Suprapubic skin (tissue), 4 donors: Measurements from ENCODE around the gene CDK5. TPM values are rescaled to one million over a fixed set of nuclear protein-coding genes. Genes with fewer than 3 reads are reported as not detected.

Source experiments
- DNase-seq, 2 donors: peaks; one replicate each; pipeline ENCODE4 v3.0.0-alpha.2; 2019; ENCODE audit warnings: low spot score in 2 of 2
- H3K27ac ChIP-seq: fragments of 200-600 bp; sonication (generic); one replicate; pipeline ENCODE4 v1.5.1; 2019
- H3K27me3 ChIP-seq: fragments of 200-600 bp; sonication (generic); one replicate; pipeline ENCODE4 v1.5.1; 2019
- H3K36me3 ChIP-seq: fragments of 200-600 bp; sonication (generic); one replicate; pipeline ENCODE4 v1.5.1; 2019
- H3K4me1 ChIP-seq: fragments of 200-600 bp; sonication (generic); one replicate; pipeline ENCODE4 v1.5.1; 2019
- H3K4me3 ChIP-seq: fragments of 200-600 bp; sonication (generic); one replicate; pipeline ENCODE4 v1.5.1; 2019; ENCODE audit warnings: mild to moderate bottlenecking
- H3K9me3 ChIP-seq: fragments of 200-600 bp; sonication (generic); one replicate; pipeline ENCODE4 v1.5.1; 2019
- EP300 ChIP-seq: sonication (generic); formaldehyde crosslinking; IDR thresholded peaks from one replicate; pipeline ENCODE4 v1.6.1; 2017; ENCODE audit warnings: antibody characterized with exemption
- POLR2A ChIP-seq, 2 donors: fragments of 450-650 bp; IDR thresholded peaks; one replicate each; pipeline ENCODE4 v1.6.1; 2017; ENCODE audit warnings: antibody characterized with exemption in 2 of 2, mild to moderate bottlenecking in 2 of 2, moderate library complexity in 2 of 2
- POLR2AphosphoS5 ChIP-seq, 3 donors: sonication (generic); formaldehyde crosslinking; IDR thresholded peaks; one replicate each; pipeline ENCODE4 v1.6.1; 2017; ENCODE audit warnings: antibody characterized with exemption in 3 of 3
- WGBS: methylation state at CpG from one replicate; pipeline ENCODE4 v1.1.5; 2018; 5-methylcytosine and 5-hydroxymethylcytosine counted together
- total RNA-seq, 4 donors: library from RNA; depleted of rRNA; stranded (reverse); fragments of >200 nt; gene quantifications; one replicate each; pipeline ENCODE4 v1.1.0, GENCODE V29; 2016
- TF ChIP-seq, protein P1 (sequence below), 2 donors: fragments of 200-600 bp in 1 of 2; fragments of 450-650 bp in 1 of 2; sonication (generic) in 1 of 2; IDR thresholded peaks; one replicate each; pipeline ENCODE4 v1.5.1; 2016 to 2019; ENCODE audit warnings: antibody characterized with exemption in 2 of 2, mild to moderate bottlenecking in 1 of 2, moderate library complexity in 1 of 2

The CDK5 gene
- total RNA-seq, 4 donors from 2014 or later = 7.7 to 14.7 (median 13.4) TPM

DNA sequence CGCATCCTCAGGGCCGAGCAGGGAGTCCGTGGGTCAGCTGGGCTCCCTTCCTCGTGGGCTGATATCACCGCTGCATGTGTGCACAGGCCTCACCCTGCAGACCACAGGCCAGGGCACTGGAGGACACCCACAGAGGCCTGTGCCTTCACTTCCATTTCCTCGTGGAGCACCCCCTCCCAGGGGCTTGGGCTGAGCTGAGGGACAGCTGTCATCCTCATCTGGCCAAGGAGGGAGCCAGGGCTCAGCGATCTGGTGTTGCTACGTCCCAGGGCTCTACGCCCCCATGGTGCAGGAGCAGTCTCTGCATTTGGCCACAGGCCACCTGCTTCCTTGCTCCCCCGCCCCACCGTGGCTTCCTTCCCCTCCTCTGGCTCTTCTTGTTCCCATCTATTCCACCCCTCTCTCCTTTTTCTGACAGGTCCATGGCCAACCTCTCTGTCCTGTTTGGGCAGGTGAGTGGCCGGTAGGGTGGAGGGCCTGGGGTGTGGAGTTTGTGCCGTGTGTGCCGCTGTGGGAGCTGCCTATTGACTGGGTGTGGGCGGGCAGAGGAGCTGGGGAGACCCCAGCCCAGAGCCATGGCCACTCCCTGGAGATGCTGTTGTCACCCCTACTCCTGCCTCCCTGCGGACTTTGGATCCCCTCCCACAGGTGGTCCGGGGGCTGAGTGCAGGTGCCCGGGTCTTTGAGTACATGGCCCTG lies 17.7 kb downstream of the CDK5 start:
- peaks cover 64% of the 10 kb centered on the region for H3K36me3 ChIP-seq

DNA sequence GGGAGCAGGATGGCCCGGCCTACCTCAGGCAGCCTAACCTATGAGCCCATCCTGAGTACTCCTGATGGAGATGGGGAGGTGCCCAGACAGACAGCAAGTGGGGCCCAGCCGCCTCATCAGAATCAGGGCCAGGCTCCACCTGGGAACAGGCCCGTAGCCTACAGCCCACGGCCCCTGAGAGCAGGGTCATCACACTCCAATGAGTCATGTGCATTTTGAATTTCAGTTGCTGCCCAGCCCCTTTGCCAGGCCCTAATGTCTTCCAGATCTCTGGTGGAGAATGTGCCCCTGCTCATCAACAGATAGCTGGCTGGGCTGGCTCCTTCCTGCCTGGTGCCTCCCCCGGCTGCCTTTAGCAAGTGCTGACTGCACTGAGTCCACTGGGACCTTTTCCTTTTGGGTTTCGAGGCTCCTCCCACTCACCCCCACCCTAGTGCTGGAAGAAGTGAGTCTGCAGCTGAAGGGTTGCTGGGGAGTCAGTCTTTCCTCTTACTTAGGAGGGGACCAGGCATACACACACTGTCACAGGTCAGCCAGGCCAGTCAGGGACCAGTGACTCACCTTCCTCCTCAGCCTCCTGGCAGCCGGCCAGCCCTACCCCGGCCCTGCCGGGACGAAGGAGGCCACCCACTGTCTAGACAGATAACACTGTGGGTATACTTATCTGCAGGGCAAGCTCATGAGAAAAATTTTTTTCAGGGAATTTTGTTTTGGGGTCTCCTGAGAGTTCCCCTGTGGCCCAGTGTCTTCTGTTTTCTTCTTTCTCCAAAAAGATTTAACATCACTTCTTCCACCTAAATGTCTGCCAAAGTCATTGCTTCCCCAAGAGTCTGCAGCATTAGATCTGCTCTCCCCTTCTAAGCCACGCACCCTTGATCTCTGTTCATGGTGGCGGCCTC lies 18.5 kb downstream of the CDK5 start:
- 31% methylated on average over 6 of the region's 12 CpGs for WGBS
- peak overlapping the region; percentile 41 for H3K27ac ChIP-seq
- DNase-seq = no peak

More for the DNA sequence above, 17.7 kb downstream of the CDK5 start:
- 76% methylated on average over 15 of the region's 18 CpGs for WGBS
- Histone ChIP-seq H3K4me3 (no peak overlapping the region), H3K27me3 (no peaks in the 10 kb centered on the region), H3K4me1 (peaks cover 18% of the 10 kb centered on the region), H3K9me3 (no peaks in the 10 kb centered on the region), H3K27ac (no peak overlapping the region)
- no peak for TF ChIP-seq POLR2AphosphoS5 (IDR thresholded peaks at IDR 0.05)
- TF ChIP-seq POLR2A (IDR thresholded peaks at IDR 0.05) = no peak
- TF ChIP-seq, protein P1, sequence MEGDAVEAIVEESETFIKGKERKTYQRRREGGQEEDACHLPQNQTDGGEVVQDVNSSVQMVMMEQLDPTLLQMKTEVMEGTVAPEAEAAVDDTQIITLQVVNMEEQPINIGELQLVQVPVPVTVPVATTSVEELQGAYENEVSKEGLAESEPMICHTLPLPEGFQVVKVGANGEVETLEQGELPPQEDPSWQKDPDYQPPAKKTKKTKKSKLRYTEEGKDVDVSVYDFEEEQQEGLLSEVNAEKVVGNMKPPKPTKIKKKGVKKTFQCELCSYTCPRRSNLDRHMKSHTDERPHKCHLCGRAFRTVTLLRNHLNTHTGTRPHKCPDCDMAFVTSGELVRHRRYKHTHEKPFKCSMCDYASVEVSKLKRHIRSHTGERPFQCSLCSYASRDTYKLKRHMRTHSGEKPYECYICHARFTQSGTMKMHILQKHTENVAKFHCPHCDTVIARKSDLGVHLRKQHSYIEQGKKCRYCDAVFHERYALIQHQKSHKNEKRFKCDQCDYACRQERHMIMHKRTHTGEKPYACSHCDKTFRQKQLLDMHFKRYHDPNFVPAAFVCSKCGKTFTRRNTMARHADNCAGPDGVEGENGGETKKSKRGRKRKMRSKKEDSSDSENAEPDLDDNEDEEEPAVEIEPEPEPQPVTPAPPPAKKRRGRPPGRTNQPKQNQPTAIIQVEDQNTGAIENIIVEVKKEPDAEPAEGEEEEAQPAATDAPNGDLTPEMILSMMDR (IDR thresholded peaks at IDR 0.05) = no peak
- TF ChIP-seq EP300 = no peak
- DNase-seq = no peak

DNA sequence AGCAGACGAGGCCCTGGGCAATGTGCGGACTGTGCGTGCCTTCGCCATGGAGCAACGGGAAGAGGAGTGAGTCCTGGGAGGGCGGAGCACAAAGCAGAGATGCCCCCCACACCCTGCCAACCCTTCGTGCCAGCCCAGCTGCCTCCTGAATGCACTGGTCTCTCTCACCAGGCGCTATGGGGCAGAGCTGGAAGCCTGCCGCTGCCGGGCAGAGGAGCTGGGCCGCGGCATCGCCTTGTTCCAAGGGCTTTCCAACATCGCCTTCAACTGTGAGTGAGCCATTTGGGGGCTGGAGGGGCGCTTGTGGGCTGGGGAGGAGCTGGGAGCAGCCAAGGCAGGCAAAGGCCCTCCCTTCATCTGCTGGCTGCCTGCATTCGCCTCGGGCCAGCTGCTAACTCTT lies 21.8 kb downstream of the CDK5 start:
- TF ChIP-seq POLR2A (IDR thresholded peaks at IDR 0.05) (no peak), POLR2AphosphoS5 (IDR thresholded peaks at IDR 0.05) (no peak), EP300 (no peak)
- TF ChIP-seq, protein P1 (IDR thresholded peaks at IDR 0.05) = no peak
- Histone ChIP-seq H3K9me3 (no peaks in the 10 kb centered on the region), H3K27me3 (no peaks in the 10 kb centered on the region), H3K36me3 (peaks cover 57% of the 10 kb centered on the region), H3K27ac (no peak overlapping the region), H3K4me1 (peaks cover 20% of the 10 kb centered on the region), H3K4me3 (no peak overlapping the region)
- DNase-seq = no peak
- 95% methylated on average over 17 of the region's 17 CpGs for WGBS

More for the DNA sequence above, 18.5 kb downstream of the CDK5 start:
- H3K36me3 ChIP-seq = peaks cover 64% of the 10 kb centered on the region
- no peaks in the 10 kb centered on the region for H3K9me3 ChIP-seq
- H3K4me1 ChIP-seq = peaks cover 18% of the 10 kb centered on the region
- H3K4me3 ChIP-seq = no peak overlapping the region
- TF ChIP-seq POLR2AphosphoS5 (IDR thresholded peaks at IDR 0.05) (no peak), POLR2A (IDR thresholded peaks at IDR 0.05) (no peak), EP300 (no peak)
- TF ChIP-seq, protein P1 (IDR thresholded peaks at IDR 0.05) = no peak
- no peaks in the 10 kb centered on the region for H3K27me3 ChIP-seq

DNA sequence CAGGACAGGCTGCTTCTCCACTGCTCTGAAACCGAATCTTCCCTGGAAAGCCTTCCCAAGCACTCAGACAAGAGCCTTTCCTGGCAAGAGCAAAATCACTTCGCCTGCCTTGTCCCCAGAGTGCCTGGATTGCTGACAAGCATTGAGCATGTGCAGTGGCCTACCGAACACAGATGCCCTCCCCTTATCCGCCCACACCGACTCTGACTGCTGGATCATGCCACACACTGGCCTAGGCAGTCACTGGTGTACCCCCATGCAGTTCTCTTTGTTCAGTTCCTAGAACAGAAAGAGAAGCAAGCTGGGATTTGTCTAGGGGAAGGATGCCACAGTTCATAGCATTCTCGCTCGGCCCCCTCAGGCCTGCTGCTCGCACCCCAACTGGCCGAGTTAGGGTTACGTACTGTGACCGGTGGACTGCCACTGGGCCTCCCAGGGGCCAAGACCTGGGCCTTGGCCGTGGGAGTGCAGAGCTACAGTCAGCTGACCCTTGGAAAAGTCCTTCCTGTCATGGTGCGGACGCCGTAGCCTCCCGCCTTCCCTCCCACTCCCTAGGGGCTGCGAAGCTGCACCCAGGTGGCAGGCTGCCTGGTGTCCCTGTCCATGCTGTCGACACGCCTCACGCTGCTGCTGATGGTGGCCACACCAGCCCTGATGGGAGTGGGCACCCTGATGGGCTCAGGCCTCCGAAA lies 22.5 kb downstream of the CDK5 start:
- Histone ChIP-seq H3K4me3 (no peak overlapping the region), H3K4me1 (peaks cover 20% of the 10 kb centered on the region), H3K9me3 (no peaks in the 10 kb centered on the region), H3K36me3 (peaks cover 56% of the 10 kb centered on the region), H3K27me3 (no peaks in the 10 kb centered on the region), H3K27ac (no peak overlapping the region)
- TF ChIP-seq, protein P1 (IDR thresholded peaks at IDR 0.05) = no peak
- no peak for TF ChIP-seq POLR2A (IDR thresholded peaks at IDR 0.05)
- no peak for DNase-seq
- 80% methylated on average over 13 of the region's 21 CpGs for WGBS
